ENCODE measurements around the gene THSD4.
"Not testable (repeated sequence)": the region's sequence is repeated elsewhere in the genome, so short reads cannot be mapped to it uniquely, and the experiment has no call there.

Gene THSD4

GRCh38 chr15:71396536-71397125, 281.4 kb downstream of the THSD4 start:
- DNase-seq: no peak

- DNase-seq: no peak
These were observed 282.1 kb downstream of the THSD4 start for GRCh38 chr15:71397377-71397776.

GRCh38 chr15:71400294-71400693, 285.0 kb downstream of the THSD4 start:
- DNase-seq: no peak

GRCh38 chr15:71401728-71402127, 286.5 kb downstream of the THSD4 start:
- not testable (repeated sequence) for DNase-seq

GRCh38 chr15:71409541-71409940, 294.3 kb downstream of the THSD4 start:
- no peak for DNase-seq

- no peak for DNase-seq
These were observed 295.1 kb downstream of the THSD4 start for GRCh38 chr15:71410347-71410746.

- no peak for DNase-seq
These were observed 296.5 kb downstream of the THSD4 start for GRCh38 chr15:71411538-71412482.

- DNase-seq: no peak
These were observed 298.1 kb downstream of the THSD4 start for GRCh38 chr15:71413419-71413818.

- no peak for DNase-seq
These were observed 299.6 kb downstream of the THSD4 start for GRCh38 chr15:71414853-71415252.

GRCh38 chr15:71422530-71423259, 307.4 kb downstream of the THSD4 start:
- no peak for DNase-seq

- DNase-seq: no peak
These were observed 309.5 kb downstream of the THSD4 start for GRCh38 chr15:71424765-71425164.

- no peak for DNase-seq
These were observed 310.1 kb downstream of the THSD4 start for GRCh38 chr15:71425388-71425787.

GRCh38 chr15:71426792-71427191, 311.5 kb downstream of the THSD4 start:
- no peak for DNase-seq

GRCh38 chr15:71430782-71431181, 315.5 kb downstream of the THSD4 start:
- DNase-seq: no peak

GRCh38 chr15:71431343-71432336, 316.4 kb downstream of the THSD4 start:
- DNase-seq: no peak

GRCh38 chr15:71433402-71433801, 318.1 kb downstream of the THSD4 start:
- DNase-seq: no peak

- no peak for DNase-seq
These were observed 319.5 kb downstream of the THSD4 start for GRCh38 chr15:71434774-71435173.

GRCh38 chr15:71435552-71435951, 320.3 kb downstream of the THSD4 start:
- DNase-seq: no peak

GRCh38 chr15:71436854-71437253, 321.6 kb downstream of the THSD4 start:
- DNase-seq: no peak

GRCh38 chr15:71437404-71437803, 322.1 kb downstream of the THSD4 start:
- DNase-seq: no peak

GRCh38 chr15:71437919-71438318, 322.6 kb downstream of the THSD4 start:
- no peak for DNase-seq

- not testable (repeated sequence) for DNase-seq
These were observed 324.2 kb downstream of the THSD4 start for GRCh38 chr15:71439478-71439877.
